Activated CD8-positive, alpha-beta memory T cell treated with anti-CD3 and anti-CD28 coated beads for 36 hours (primary cell): ENCODE results near the gene DDT. TPM values are rescaled to one million over a fixed set of nuclear protein-coding genes. Genes with fewer than 3 reads are reported as not detected.
"Not testable (repeated sequence)": the region's sequence is repeated elsewhere in the genome, so short reads cannot be mapped to it uniquely, and the experiment has no call there.

Source experiments
- CTCF ChIA-PET: fragments of 350-600 bp; sonication (Branson Sonifier 250); formaldehyde crosslinking; loops from one replicate; lab custom pipeline; 2021; ENCODE audit warnings: antibody characterized with exemption; lab: Charles Lee
- POLR2A ChIA-PET: fragments of 350-600 bp; sonication (Branson Sonifier 250); formaldehyde crosslinking; loops from one replicate; lab custom pipeline; 2021; ENCODE audit warnings: antibody characterized with exemption; lab: Charles Lee
- total RNA-seq, 2 experiments: library from RNA; stranded (reverse); gene quantifications; one replicate each; pipeline ENCODE4 v1.2.3, GENCODE V29; 2021

Gene DDT
- total RNA-seq = 100 to 1,000 TPM; 108 to 110 TPM

- CTCF ChIA-PET, POLR2A ChIA-PET: not testable (repeated sequence)
These were observed at the start of gene DDT for GRCh38 chr22:23974345-23974744. DDT (minus strand) TSS chr22:23974441; CDS start chr22:23974414, 27 bp downstream.

- POLR2A ChIA-PET = interaction anchor here (0.7 to 1.2 kb wide), 2 partner anchors 13 to 18 kb away, joined by 3 to 5 read pairs; no protein-coding TSS in a partner anchor
- CTCF ChIA-PET = no interaction called here
These were observed 49.1 kb upstream of the DDT start for GRCh38 chr22:24023204-24023789.

- POLR2A ChIA-PET = no interaction called here
- CTCF ChIA-PET = no interaction called here
These were observed 47.1 kb upstream of the DDT start for GRCh38 chr22:24021304-24021703.

DNA sequence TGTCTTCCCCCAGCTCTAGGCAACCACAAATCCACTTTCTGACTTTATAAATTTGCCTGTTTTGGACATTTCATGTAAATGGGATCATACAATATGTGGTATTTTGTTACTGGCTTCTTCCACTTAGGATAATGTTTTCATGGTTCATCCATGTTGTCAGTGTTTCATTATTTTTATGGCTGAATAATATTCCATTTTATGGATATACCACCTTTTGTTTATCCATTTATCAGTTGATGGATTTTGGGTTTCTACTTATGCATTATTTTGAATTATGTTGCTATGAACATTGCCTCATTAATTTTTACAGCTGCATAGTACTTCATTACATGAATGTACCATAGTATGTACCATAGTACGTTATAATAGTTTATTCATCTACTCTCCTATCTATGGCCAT lies 41.9 kb upstream of the DDT start:
- POLR2A ChIA-PET = no interaction called here
- CTCF ChIA-PET = interaction anchor here (0.6 kb wide), 1 partner anchor 313 kb away, joined by 3 read pairs; no protein-coding TSS in a partner anchor

GRCh38 chr22:24011735-24012068 lies 37.5 kb upstream of the DDT start:
- CTCF ChIA-PET = interaction anchor here (1.1 kb wide), 2 partner anchors 28 to 118 kb away, joined by 3 read pairs; no protein-coding TSS in a partner anchor
- POLR2A ChIA-PET = interaction anchor here (0.6 to 1.7 kb wide), 2 partner anchors 154 to 544 kb away, joined by 3 to 10 read pairs; partner anchors contain the start of genes GUCD1 and SLC2A11

DNA sequence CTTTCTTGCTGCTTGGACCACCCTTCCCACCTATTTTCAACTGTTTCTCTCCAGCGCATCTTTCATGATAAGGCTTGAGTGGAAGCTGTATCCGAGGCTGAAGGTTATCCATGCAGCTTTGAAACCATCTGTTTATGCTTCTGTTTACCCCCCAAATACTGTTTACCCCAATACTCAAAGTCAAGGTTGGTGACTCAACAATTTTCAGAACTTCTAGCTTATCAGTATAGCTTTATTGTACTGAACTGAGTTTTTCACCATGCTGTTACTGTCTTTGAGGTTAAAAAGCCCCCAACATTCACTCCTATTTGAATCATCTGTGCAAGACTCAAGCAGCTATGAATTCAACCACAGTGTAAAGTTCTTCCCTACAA lies 35.8 kb upstream of the DDT start:
- POLR2A ChIA-PET = interaction anchor here (1.7 kb wide), 1 partner anchor 152 kb away, joined by 10 read pairs; the partner anchor contains the start of gene SLC2A11
- CTCF ChIA-PET = interaction anchor here (0.8 to 1.4 kb wide), 3 partner anchors 46 to 169 kb away, joined by 3 to 5 read pairs (median 3); no protein-coding TSS in a partner anchor

GRCh38 chr22:24009227-24010017 lies 35.2 kb upstream of the DDT start:
- POLR2A ChIA-PET = no interaction called here
- CTCF ChIA-PET = interaction anchor here (1.2 kb wide), 1 partner anchor 47 kb away, joined by 3 read pairs; no protein-coding TSS in a partner anchor

DNA sequence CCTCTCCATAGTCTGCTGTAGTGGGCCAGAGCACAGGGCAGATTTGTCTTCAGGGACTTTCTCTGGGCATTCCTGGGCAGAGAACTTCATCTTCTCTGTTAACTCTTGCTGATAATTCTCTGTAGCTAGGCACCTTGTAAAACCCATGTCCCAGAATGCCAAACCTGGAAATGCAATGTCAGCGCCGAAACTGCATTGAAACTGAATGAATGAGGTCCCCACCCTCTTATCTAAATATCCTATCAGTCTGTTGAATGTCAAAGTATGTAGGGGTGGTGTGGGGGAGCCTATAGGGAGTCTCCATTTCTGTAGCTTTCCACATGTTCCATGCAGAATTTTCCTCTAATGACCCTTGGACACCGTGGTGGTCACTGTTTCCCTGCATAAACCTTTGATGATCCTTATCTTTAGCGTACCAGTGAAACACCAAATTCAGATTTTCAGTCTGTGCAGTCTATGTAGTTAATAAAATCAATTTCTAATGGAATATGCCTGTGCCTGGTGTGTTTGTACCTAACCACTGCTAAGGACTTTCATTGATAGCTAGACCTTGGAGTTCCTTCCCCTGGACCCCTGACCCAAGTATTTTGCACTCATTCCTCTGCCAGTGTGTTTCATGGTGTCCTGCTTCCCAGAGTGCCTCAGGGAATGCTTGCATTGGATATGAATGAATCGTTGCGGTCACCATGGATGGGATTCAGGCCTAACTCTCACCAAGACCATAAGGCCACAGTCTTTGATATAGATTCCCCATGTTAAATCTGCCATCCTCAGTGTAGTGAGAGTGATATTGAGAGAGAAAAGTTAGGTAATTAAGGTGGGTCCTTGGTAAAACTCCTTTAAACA lies 34.4 kb upstream of the DDT start:
- ChIA-PET CTCF (no interaction called here), POLR2A (no interaction called here)

- ChIA-PET CTCF (interaction anchor here (0.5 kb wide), 1 partner anchor 74 kb away, joined by 3 read pairs; no protein-coding TSS in a partner anchor), POLR2A (interaction anchor here (0.5 kb wide), 1 partner anchor 54 kb away, joined by 6 read pairs; no protein-coding TSS in a partner anchor)
These were observed 33.7 kb upstream of the DDT start for GRCh38 chr22:24008022-24008283.

GRCh38 chr22:24007253-24008021 lies 33.2 kb upstream of the DDT start:
- ChIA-PET CTCF (interaction anchor here (0.5 kb wide), 1 partner anchor 74 kb away, joined by 3 read pairs; no protein-coding TSS in a partner anchor), POLR2A (interaction anchor here (0.5 kb wide), 1 partner anchor 54 kb away, joined by 6 read pairs; no protein-coding TSS in a partner anchor)

- CTCF ChIA-PET = no interaction called here
These were observed 32.6 kb upstream of the DDT start for GRCh38 chr22:24006914-24007214.

DNA sequence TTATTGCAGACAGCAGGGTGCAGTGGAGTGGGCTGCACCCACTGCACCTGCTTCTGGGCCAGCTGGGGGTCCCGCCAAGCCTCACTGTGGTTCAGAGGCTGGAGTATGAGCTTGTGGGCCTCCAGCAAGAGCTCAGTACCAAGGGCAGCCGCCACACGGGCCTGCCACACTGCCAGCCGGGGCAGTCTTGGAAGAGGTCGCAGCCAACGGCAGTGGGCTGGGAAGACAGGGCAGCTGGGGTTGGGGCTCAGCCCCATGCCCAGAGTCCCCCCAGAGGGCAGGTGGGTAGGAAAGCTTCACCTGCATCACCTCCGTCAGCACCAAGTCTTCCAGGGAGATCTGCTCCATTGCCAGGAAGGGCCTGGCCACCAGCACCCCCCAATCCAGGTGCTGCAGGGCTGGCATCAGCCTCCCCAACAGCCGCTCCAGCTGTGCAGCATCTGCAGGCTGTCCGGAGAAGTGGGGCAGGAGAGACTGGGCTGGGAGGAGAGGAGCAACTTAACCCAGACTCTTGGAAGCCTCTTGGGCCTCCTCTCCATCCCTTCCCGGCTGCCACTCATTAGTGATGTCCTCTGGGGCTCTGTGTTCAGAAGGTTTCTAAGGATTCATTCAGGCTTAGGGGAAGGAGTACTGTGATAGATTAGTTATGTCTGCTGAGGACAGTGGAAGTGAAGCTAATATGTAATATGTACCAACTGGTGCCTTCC lies 32.1 kb upstream of the DDT start:
- CTCF ChIA-PET = no interaction called here
- POLR2A ChIA-PET = no interaction called here

More at GRCh38 chr22:24006914-24007214, 32.6 kb upstream of the DDT start:
- POLR2A ChIA-PET = no interaction called here

GRCh38 chr22:24005201-24005600 lies 31.0 kb upstream of the DDT start, which contains the start of gene GSTT4:
GSTT4 (minus strand) TSS chr22:24005453; CDS start chr22:24005356, 97 bp downstream.
- POLR2A ChIA-PET = no interaction called here

GRCh38 chr22:24003887-24004286 lies 29.6 kb upstream of the DDT start:
- ChIA-PET CTCF (no interaction called here), POLR2A (no interaction called here)

More at GRCh38 chr22:24005201-24005600, 31.0 kb upstream of the DDT start, which contains the start of gene GSTT4:
- CTCF ChIA-PET = no interaction called here

DNA sequence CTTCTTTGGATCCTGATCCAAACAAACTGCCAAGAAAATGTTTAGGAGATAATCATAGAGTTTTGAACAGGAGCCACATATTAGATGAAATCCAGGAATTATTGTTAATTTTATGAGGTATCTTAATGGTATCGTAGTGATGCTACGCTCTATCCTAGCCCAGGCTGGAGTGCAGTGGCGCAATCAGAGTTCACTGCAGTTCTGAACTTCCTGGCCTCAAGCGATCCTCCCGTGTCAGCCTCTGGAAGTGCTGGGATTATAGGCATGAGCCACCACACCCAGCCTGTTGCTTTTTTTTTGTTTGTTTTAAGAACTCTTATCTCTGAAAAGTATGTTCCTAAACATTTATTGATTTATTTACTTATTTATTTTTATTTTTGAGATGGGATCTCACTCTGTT lies 28.6 kb upstream of the DDT start:
- CTCF ChIA-PET = interaction anchor here (0.7 kb wide), 1 partner anchor 10 kb away, joined by 5 read pairs; no protein-coding TSS in a partner anchor
- POLR2A ChIA-PET = no interaction called here

GRCh38 chr22:24002272-24002671 lies 28.0 kb upstream of the DDT start:
- ChIA-PET CTCF (interaction anchor here (0.7 kb wide), 1 partner anchor 11 kb away, joined by 5 read pairs; no protein-coding TSS in a partner anchor), POLR2A (no interaction called here)

- ChIA-PET CTCF (no interaction called here), POLR2A (no interaction called here)
These were observed 27.1 kb upstream of the DDT start for GRCh38 chr22:24001314-24001713.

GRCh38 chr22:23999779-24000178 lies 25.5 kb upstream of the DDT start:
- POLR2A ChIA-PET = not testable (repeated sequence)

More at GRCh38 chr22:23999779-24000178, 25.5 kb upstream of the DDT start:
- CTCF ChIA-PET = not testable (repeated sequence)
